Raji (cell line): ENCODE measurements around the gene ANKS6.

Experiments
- POLR2A ChIP-seq: IDR thresholded peaks from 2 replicates; pipeline ENCODE4 v1.6.1; 2011; ENCODE audit warnings: low read depth, low read length, control low read depth; ENCODE audit not compliant: insufficient read depth

Gene ANKS6

GRCh38 chr9:98743818-98744611, 52.3 kb downstream of the ANKS6 start:
- TF ChIP-seq POLR2A, result no peak

GRCh38 chr9:98743329-98743728, 53.0 kb downstream of the ANKS6 start:
- no peak for TF ChIP-seq POLR2A

- no peak for TF ChIP-seq POLR2A
These were observed 53.8 kb downstream of the ANKS6 start for GRCh38 chr9:98742325-98743280.

- TF ChIP-seq POLR2A, result no peak
These were observed 56.0 kb downstream of the ANKS6 start for GRCh38 chr9:98740226-98740881.

- no peak for TF ChIP-seq POLR2A
These were observed 57.6 kb downstream of the ANKS6 start for GRCh38 chr9:98738741-98739140.

- TF ChIP-seq POLR2A, result no peak
These were observed 60.1 kb downstream of the ANKS6 start for GRCh38 chr9:98736226-98736625.

GRCh38 chr9:98732801-98733200, 63.6 kb downstream of the ANKS6 start:
- no peak for TF ChIP-seq POLR2A

GRCh38 chr9:98732091-98732490, 64.3 kb downstream of the ANKS6 start:
- no peak for TF ChIP-seq POLR2A

- no peak for TF ChIP-seq POLR2A
These were observed 65.5 kb downstream of the ANKS6 start for GRCh38 chr9:98730871-98731270.

- TF ChIP-seq POLR2A, result no peak
These were observed 67.9 kb downstream of the ANKS6 start for GRCh38 chr9:98728500-98728899.

GRCh38 chr9:98727428-98727827, 68.9 kb downstream of the ANKS6 start:
- no peak for TF ChIP-seq POLR2A

GRCh38 chr9:98726735-98727134, 69.6 kb downstream of the ANKS6 start:
- TF ChIP-seq POLR2A, result no peak

- no peak for TF ChIP-seq POLR2A
These were observed 71.4 kb downstream of the ANKS6 start for GRCh38 chr9:98724810-98725530.

- no peak for TF ChIP-seq POLR2A
These were observed 74.7 kb downstream of the ANKS6 start for GRCh38 chr9:98721643-98722042.

- no peak for TF ChIP-seq POLR2A
These were observed 76.0 kb downstream of the ANKS6 start for GRCh38 chr9:98720402-98720801.
